ENCODE measurements around the gene NFATC1. TPM values are rescaled to one million over a fixed set of nuclear protein-coding genes. Genes with fewer than 3 reads are reported as not detected.

Gene NFATC1
- total RNA-seq, 2 donors from 2014 or later: 20.3 to 79.3 TPM

- Mint-ChIP-seq H3K27ac (no peak overlapping the region), H3K9me3 (no peaks in the 10 kb centered on the region), H3K4me1 (peaks cover 12% of the 10 kb centered on the region), H3K4me3 (no peak overlapping the region), H3K36me3 (ENCODE audit: low read depth) (peaks cover 21% of the 10 kb centered on the region), H3K27me3 (no peaks in the 10 kb centered on the region)
- ATAC-seq (replicated peaks): peak; percentile 47
Observed at GRCh38 chr18:79380816-79381806, 14.6 kb upstream of the NFATC1 start.

GRCh38 chr18:79381811-79382311 is 13.9 kb upstream of the NFATC1 start:
- Mint-ChIP-seq H3K27me3 (no peaks in the 10 kb centered on the region), H3K4me3 (no peak overlapping the region), H3K36me3 (ENCODE audit: low read depth) (peaks cover 18% of the 10 kb centered on the region), H3K9me3 (no peaks in the 10 kb centered on the region), H3K27ac (no peak overlapping the region), H3K4me1 (peaks cover 12% of the 10 kb centered on the region)
- ATAC-seq (replicated peaks): no peak

- ATAC-seq (replicated peaks): no peak
- Mint-ChIP-seq H3K36me3 (ENCODE audit: low read depth) (peaks cover 14% of the 10 kb centered on the region), H3K9me3 (no peaks in the 10 kb centered on the region), H3K4me1 (peaks cover 16% of the 10 kb centered on the region), H3K27me3 (no peaks in the 10 kb centered on the region), H3K4me3 (no peak overlapping the region), H3K27ac (no peak overlapping the region)
Observed at GRCh38 chr18:79382681-79383387, 12.9 kb upstream of the NFATC1 start.

DNA sequence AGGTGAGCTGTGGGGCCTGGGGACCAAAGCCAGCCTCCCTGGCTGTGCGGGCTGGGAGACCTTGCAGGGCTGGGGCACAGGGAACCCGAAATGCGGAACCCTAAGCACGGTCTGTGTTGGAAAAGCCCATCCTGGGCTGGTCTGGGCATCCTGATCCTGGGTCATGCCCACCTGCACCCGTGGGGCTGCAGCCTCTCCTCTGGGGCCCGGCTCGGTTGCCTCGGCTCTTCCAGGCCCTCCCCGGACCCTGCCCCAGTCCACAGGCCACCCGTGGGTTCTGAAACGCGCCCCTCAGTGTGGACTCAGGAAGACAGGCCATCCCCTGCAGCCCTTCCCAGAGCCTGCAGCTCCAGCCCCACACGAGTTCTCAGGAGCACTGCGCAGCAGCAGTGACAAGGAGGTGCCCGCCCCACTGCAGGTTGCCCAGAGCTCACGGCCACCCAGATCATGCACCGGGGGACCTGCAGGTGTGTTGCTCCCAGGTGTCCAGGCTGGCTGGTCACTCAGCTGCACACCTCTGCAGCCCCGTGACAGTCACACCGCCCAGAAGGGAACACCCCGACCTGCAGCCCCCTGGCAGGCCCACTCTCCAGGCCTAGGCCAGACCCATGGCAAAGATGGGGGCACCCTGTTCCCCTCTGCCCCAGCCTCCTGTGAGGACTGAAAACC is 12.2 kb upstream of the NFATC1 start:
- Mint-ChIP-seq H3K4me3 (no peak overlapping the region), H3K9me3 (no peaks in the 10 kb centered on the region), H3K27ac (peak overlapping the region; percentile 75), H3K4me1 (peaks cover 12% of the 10 kb centered on the region), H3K36me3 (ENCODE audit: low read depth) (peaks cover 7% of the 10 kb centered on the region), H3K27me3 (peaks cover 2% of the 10 kb centered on the region)
- ATAC-seq (replicated peaks): no peak

DNA sequence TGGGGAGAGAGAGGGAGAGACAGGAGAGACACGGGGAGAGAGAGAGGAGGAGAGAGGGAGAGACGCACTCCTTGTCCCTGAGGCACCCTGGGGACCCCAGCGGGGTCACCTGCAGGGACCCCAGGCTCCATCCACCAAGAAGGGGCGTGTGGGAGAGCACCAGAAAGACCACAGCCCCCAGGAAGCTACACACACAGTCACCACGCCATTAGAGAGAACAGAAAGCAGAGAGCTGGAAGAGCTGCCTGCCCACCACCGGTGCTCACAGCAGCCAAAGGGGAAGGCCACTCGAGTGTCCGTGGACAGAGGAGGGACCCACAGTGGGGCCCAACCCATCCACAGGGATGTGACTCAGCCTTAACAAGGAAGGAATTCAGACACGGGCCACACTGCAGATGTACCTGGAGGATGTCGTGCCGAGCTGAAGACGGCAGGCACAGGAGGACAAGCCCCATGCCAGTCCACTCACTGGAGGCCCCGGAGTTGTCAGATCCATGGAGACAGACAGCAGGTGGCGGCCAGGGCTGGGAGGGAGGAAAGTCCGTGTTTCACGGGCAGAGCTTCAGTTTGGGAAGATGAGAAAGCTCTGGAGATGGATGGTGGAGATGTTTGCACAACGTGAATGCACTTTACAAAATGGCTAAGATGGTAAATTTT is 11.5 kb upstream of the NFATC1 start:
- ATAC-seq (replicated peaks): no peak
- Mint-ChIP-seq H3K27ac (peak overlapping the region; percentile 75), H3K4me1 (peaks cover 6% of the 10 kb centered on the region), H3K4me3 (no peak overlapping the region), H3K27me3 (peaks cover 7% of the 10 kb centered on the region), H3K9me3 (no peaks in the 10 kb centered on the region), H3K36me3 (ENCODE audit: low read depth) (no peaks in the 10 kb centered on the region)

- Mint-ChIP-seq H3K9me3 (no peaks in the 10 kb centered on the region), H3K27me3 (peaks cover 8% of the 10 kb centered on the region), H3K27ac (no peak overlapping the region)
Observed at GRCh38 chr18:79384834-79385233, 10.9 kb upstream of the NFATC1 start.

DNA sequence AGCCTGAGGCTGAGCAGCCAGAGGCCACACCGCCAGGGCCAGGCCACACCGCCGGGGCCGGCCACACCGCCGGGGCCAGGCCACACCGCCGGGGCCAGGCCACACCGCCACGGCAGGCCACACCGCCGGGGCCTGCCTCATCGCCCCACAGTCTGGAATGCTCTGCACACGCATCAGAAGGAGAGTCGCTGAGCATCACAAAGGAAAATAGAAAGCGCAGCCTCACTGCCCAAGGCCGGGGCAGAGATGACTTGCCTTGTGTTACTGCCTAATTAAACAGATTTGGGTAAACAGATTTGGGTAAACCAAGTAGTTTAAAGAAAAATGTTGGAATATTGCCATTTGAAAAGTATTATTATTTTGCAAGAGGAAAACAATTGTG is 10.4 kb upstream of the NFATC1 start:
- Mint-ChIP-seq H3K4me3 (no peak overlapping the region), H3K4me1 (peaks cover 5% of the 10 kb centered on the region), H3K9me3 (no peaks in the 10 kb centered on the region), H3K27ac (no peak overlapping the region), H3K36me3 (ENCODE audit: low read depth) (no peaks in the 10 kb centered on the region), H3K27me3 (peaks cover 8% of the 10 kb centered on the region)
- no peak for ATAC-seq (replicated peaks)

More at GRCh38 chr18:79384834-79385233, 10.9 kb upstream of the NFATC1 start:
- H3K36me3 Mint-ChIP-seq (ENCODE audit: low read depth): no peaks in the 10 kb centered on the region
- no peak for ATAC-seq (replicated peaks)
- H3K4me1 Mint-ChIP-seq: peaks cover 5% of the 10 kb centered on the region
- no peak overlapping the region for H3K4me3 Mint-ChIP-seq

DNA sequence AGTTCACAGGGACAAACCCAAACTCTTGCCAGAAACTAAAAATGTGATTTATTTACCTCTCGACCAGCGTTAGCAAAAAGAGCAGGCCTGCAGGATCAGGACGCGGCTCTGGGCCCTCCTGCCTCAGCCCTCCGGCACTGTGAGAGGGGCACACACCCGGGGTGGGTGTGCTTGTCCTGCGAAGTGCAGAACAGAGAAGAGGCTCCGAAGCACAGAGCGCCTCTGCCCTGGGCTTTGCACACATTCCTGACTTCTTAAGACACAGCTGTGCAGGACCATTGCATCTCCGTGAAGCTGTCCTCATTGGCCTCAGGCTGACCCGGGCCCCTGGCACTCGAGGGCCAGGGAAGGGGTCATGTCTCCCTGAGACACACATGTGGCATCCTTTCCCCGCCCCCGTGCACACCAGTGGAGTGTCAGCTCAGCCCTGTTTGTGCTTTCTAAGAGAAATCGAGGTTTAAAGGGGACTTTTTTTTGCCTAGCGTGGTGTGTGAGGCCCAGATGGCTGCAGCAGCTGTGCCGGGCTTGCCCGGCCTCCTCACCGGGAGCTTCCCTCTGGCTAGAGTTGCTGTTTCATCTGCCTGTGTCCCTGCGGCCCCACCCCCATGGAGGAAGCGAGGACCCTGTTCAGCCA is 9.9 kb upstream of the NFATC1 start:
- Mint-ChIP-seq H3K4me1 (peaks cover 5% of the 10 kb centered on the region), H3K27ac (no peak overlapping the region), H3K27me3 (peaks cover 9% of the 10 kb centered on the region), H3K9me3 (no peaks in the 10 kb centered on the region), H3K4me3 (no peak overlapping the region), H3K36me3 (ENCODE audit: low read depth) (no peaks in the 10 kb centered on the region)
- ATAC-seq (replicated peaks): no peak

DNA sequence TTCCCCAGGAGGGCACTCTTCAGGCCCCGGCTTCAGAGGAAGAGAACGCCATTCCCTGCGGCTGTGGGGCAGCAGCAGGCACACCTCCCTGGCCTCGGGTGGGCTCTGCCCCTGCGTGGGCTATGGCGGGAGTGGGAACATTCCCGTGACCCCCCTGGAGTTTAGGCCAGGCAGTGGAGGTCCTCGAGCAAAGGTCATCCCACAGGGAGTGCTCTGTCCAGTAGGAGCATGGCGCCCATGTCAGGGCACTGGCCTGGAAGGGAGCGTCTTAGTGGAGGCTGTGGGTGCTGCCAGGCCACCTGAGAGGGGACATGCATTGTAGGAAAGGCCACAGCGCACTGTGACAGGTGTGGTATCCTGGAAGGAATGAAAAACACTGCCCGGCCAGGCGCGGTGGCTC is 9.2 kb upstream of the NFATC1 start:
- Mint-ChIP-seq H3K27ac (no peak overlapping the region), H3K4me1 (peaks cover 5% of the 10 kb centered on the region)
- ATAC-seq (replicated peaks): no peak

GRCh38 chr18:79387214-79387613 is 8.5 kb upstream of the NFATC1 start:
- H3K4me1 Mint-ChIP-seq: peaks cover 5% of the 10 kb centered on the region
- no peak for ATAC-seq (replicated peaks)
- no peaks in the 10 kb centered on the region for H3K9me3 Mint-ChIP-seq
- H3K4me3 Mint-ChIP-seq: no peak overlapping the region
- H3K36me3 Mint-ChIP-seq (ENCODE audit: low read depth): no peaks in the 10 kb centered on the region
- peaks cover 16% of the 10 kb centered on the region for H3K27me3 Mint-ChIP-seq
- no peak overlapping the region for H3K27ac Mint-ChIP-seq

More for the DNA sequence above, 9.2 kb upstream of the NFATC1 start:
- H3K9me3 Mint-ChIP-seq: no peaks in the 10 kb centered on the region
- peaks cover 13% of the 10 kb centered on the region for H3K27me3 Mint-ChIP-seq
- no peak overlapping the region for H3K4me3 Mint-ChIP-seq
- no peaks in the 10 kb centered on the region for H3K36me3 Mint-ChIP-seq (ENCODE audit: low read depth)

- H3K27ac Mint-ChIP-seq: no peak overlapping the region
- ATAC-seq (replicated peaks): no peak
- H3K4me3 Mint-ChIP-seq: no peak overlapping the region
- H3K9me3 Mint-ChIP-seq: no peaks in the 10 kb centered on the region
- peaks cover 16% of the 10 kb centered on the region for H3K27me3 Mint-ChIP-seq
- peaks cover 5% of the 10 kb centered on the region for H3K4me1 Mint-ChIP-seq
- H3K36me3 Mint-ChIP-seq (ENCODE audit: low read depth): no peaks in the 10 kb centered on the region
Observed at GRCh38 chr18:79387615-79388014, 8.1 kb upstream of the NFATC1 start.

DNA sequence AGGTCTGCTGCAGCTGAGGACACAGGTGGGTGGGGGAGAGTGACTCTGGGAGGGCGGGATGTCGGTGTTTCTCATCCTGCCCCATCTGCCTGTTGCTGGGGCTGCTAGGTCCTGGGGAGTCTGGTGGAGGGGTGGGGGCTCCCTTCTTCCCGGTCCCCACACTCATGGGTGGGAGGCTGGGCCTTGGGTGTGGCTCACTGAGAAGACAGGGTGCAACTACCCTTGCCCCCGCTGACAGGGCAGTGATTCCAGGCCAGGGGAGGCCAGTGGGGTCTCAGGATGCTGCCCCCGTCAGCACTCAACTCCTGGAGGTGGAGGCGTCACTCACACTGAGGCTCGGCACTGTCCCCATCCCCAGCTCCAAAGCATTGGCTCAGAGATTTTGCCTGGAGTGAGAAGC is 7.7 kb upstream of the NFATC1 start:
- Mint-ChIP-seq H3K36me3 (ENCODE audit: low read depth) (no peaks in the 10 kb centered on the region), H3K9me3 (no peaks in the 10 kb centered on the region), H3K4me3 (no peak overlapping the region), H3K27me3 (peaks cover 16% of the 10 kb centered on the region), H3K27ac (no peak overlapping the region), H3K4me1 (peaks cover 5% of the 10 kb centered on the region)
- ATAC-seq (replicated peaks): no peak

DNA sequence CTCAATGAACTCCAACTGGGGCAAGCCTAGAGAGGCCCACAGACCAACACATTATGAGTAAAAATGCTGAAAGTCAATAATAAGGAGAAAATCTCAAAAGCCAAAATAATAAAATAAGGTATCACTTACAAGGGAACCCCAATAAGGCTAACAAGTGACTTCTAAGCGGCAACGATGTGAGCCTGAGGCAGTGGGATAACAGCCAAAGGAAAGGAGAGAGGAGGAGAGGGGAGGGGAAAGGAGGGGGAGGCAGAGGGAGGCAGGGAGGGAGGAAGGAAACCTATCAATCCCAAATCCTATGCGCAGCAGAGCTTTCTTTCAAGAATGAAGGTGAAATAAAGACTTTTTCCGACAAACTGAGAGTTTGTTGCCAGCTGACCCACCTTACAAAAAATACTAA is 6.0 kb upstream of the NFATC1 start:
- H3K4me1 Mint-ChIP-seq: peaks cover 10% of the 10 kb centered on the region
- H3K9me3 Mint-ChIP-seq: no peaks in the 10 kb centered on the region
- no peak for ATAC-seq (replicated peaks)
- H3K27me3 Mint-ChIP-seq: peaks cover 16% of the 10 kb centered on the region
- H3K4me3 Mint-ChIP-seq: no peak overlapping the region
- H3K27ac Mint-ChIP-seq: no peak overlapping the region
- H3K36me3 Mint-ChIP-seq (ENCODE audit: low read depth): peaks cover 6% of the 10 kb centered on the region

Data from activated T-helper 17 cell treated with anti-CD3 and anti-CD28 coated beads, Interleukin-2, amount 50 U/mL, for 72 hours (primary cell).